ENCODE results near the gene TMEM92.

GRCh38 chr17:50289991-50290702, 15.9 kb downstream of the TMEM92 start:
- TF ChIP-seq POLR2A (IDR thresholded peaks at IDR 0.05) (no peak), CTCF (IDR thresholded peaks at IDR 0.05) (no peak)

Measured in breast epithelium (tissue), 3 donors.